ENCODE results near the gene PCSK6.
A peak's percentile ranks its signal among the peaks of the same experiment; 100 is the strongest.

The PCSK6 gene

GRCh38 chr15:101489599-101490407, at the start of gene PCSK6:
Gene PCSK6 (minus strand): TSS chr15:101489707. CDS start chr15:101489670, 37 bp downstream.
- peaks cover 6% of the 10 kb centered on the region for H3K27me3 ChIP-seq (ENCODE audit: low read depth, low read length)
- peak within 1 kb of the TSS in 1 of 2 donors; percentile 48 for H3K4me3 ChIP-seq (ENCODE audit: low read depth in 1 of 2, low read length in 2 of 2)
- H3K4me1 ChIP-seq (ENCODE audit: control insufficient read depth in 1 of 2, insufficient read depth in 2 of 2, low read length in 2 of 2) = peaks cover 0 to 4% of the 10 kb centered on the region in 2 donors
- no peak within 1 kb of the TSS for H3K27ac ChIP-seq (ENCODE audit: low read length)
- H3K9me3 ChIP-seq (ENCODE audit: control insufficient read depth in 1 of 2, low read length in 2 of 2) = no peaks in the 10 kb centered on the region
- H3K36me3 ChIP-seq (ENCODE audit: control insufficient read depth in 1 of 2, insufficient read depth in 2 of 2, low read length in 2 of 2) = no peaks in the 10 kb centered on the region

GRCh38 chr15:101538996-101539395, 49.5 kb upstream of the PCSK6 start:
- H3K4me3 ChIP-seq (ENCODE audit: low read depth in 1 of 2, low read length in 2 of 2) = no peak overlapping the region
- no peaks in the 10 kb centered on the region for H3K9me3 ChIP-seq (ENCODE audit: control insufficient read depth in 1 of 2, low read length in 2 of 2)
- no peaks in the 10 kb centered on the region for H3K27me3 ChIP-seq (ENCODE audit: low read depth, low read length)
- H3K27ac ChIP-seq (ENCODE audit: low read length) = no peak overlapping the region
- H3K36me3 ChIP-seq (ENCODE audit: control insufficient read depth in 1 of 2, insufficient read depth in 2 of 2, low read length in 2 of 2) = no peaks in the 10 kb centered on the region
- no peaks in the 10 kb centered on the region for H3K4me1 ChIP-seq (ENCODE audit: control insufficient read depth in 1 of 2, insufficient read depth in 2 of 2, low read length in 2 of 2)

- no peaks in the 10 kb centered on the region for H3K36me3 ChIP-seq (ENCODE audit: control insufficient read depth in 1 of 2, insufficient read depth in 2 of 2, low read length in 2 of 2)
- H3K27ac ChIP-seq (ENCODE audit: low read length) = no peak overlapping the region
Measured at GRCh38 chr15:101538177-101538576, 48.7 kb upstream of the PCSK6 start.

DNA sequence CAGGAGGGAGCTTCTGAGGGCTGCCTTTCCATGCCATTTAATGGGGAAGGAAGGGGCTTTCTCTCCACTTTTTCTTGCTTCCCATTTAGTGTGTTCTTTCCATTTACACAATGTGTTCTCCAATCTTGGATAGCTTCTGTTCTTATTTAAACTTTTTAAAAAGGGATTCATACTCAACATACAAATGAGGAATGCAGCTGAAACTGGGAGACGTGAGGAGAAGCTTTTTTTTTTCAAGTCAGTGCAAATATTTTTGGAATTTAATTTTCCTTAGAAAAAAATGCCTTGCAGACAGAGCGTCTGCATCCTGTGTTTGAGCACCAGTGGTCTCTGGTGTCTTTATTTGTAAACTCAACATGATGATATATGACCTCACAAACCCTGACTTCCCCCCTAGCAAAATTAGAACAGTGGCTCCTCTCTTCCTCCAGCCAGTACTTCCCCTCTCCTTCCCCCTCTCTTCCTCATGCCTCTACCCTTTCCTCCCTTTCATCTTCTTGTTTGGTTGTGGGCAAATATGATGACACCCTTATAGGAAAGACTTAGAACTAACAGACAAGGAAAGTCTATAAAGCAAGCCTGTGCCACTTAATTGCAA, 48.1 kb upstream of the PCSK6 start:
- Histone ChIP-seq H3K9me3 (ENCODE audit: control insufficient read depth in 1 of 2, low read length in 2 of 2) (no peaks in the 10 kb centered on the region), H3K36me3 (ENCODE audit: control insufficient read depth in 1 of 2, insufficient read depth in 2 of 2, low read length in 2 of 2) (no peaks in the 10 kb centered on the region), H3K27ac (ENCODE audit: low read length) (no peak overlapping the region), H3K27me3 (ENCODE audit: low read depth, low read length) (no peaks in the 10 kb centered on the region), H3K4me3 (ENCODE audit: low read depth in 1 of 2, low read length in 2 of 2) (no peak overlapping the region), H3K4me1 (ENCODE audit: control insufficient read depth in 1 of 2, insufficient read depth in 2 of 2, low read length in 2 of 2) (no peaks in the 10 kb centered on the region)

More at GRCh38 chr15:101538177-101538576, 48.7 kb upstream of the PCSK6 start:
- no peaks in the 10 kb centered on the region for H3K9me3 ChIP-seq (ENCODE audit: control insufficient read depth in 1 of 2, low read length in 2 of 2)
- no peak overlapping the region for H3K4me3 ChIP-seq (ENCODE audit: low read depth in 1 of 2, low read length in 2 of 2)
- no peaks in the 10 kb centered on the region for H3K4me1 ChIP-seq (ENCODE audit: control insufficient read depth in 1 of 2, insufficient read depth in 2 of 2, low read length in 2 of 2)
- no peaks in the 10 kb centered on the region for H3K27me3 ChIP-seq (ENCODE audit: low read depth, low read length)

- H3K27me3 ChIP-seq (ENCODE audit: low read depth, low read length) = no peaks in the 10 kb centered on the region
- H3K36me3 ChIP-seq (ENCODE audit: control insufficient read depth in 1 of 2, insufficient read depth in 2 of 2, low read length in 2 of 2) = no peaks in the 10 kb centered on the region
- H3K4me3 ChIP-seq (ENCODE audit: low read depth in 1 of 2, low read length in 2 of 2) = no peak overlapping the region
- no peaks in the 10 kb centered on the region for H3K4me1 ChIP-seq (ENCODE audit: control insufficient read depth in 1 of 2, insufficient read depth in 2 of 2, low read length in 2 of 2)
- no peaks in the 10 kb centered on the region for H3K9me3 ChIP-seq (ENCODE audit: control insufficient read depth in 1 of 2, low read length in 2 of 2)
- H3K27ac ChIP-seq (ENCODE audit: low read length) = no peak overlapping the region
Measured at GRCh38 chr15:101536875-101537405, 47.4 kb upstream of the PCSK6 start.

GRCh38 chr15:101536166-101536874, 46.8 kb upstream of the PCSK6 start:
- no peaks in the 10 kb centered on the region for H3K27me3 ChIP-seq (ENCODE audit: low read depth, low read length)
- H3K9me3 ChIP-seq (ENCODE audit: control insufficient read depth in 1 of 2, low read length in 2 of 2) = no peaks in the 10 kb centered on the region
- no peaks in the 10 kb centered on the region for H3K36me3 ChIP-seq (ENCODE audit: control insufficient read depth in 1 of 2, insufficient read depth in 2 of 2, low read length in 2 of 2)
- H3K27ac ChIP-seq (ENCODE audit: low read length) = no peak overlapping the region
- no peak overlapping the region for H3K4me3 ChIP-seq (ENCODE audit: low read depth in 1 of 2, low read length in 2 of 2)
- H3K4me1 ChIP-seq (ENCODE audit: control insufficient read depth in 1 of 2, insufficient read depth in 2 of 2, low read length in 2 of 2) = no peaks in the 10 kb centered on the region

- H3K4me3 ChIP-seq (ENCODE audit: low read depth in 1 of 2, low read length in 2 of 2) = no peak overlapping the region
- H3K36me3 ChIP-seq (ENCODE audit: control insufficient read depth in 1 of 2, insufficient read depth in 2 of 2, low read length in 2 of 2) = no peaks in the 10 kb centered on the region
- H3K9me3 ChIP-seq (ENCODE audit: control insufficient read depth in 1 of 2, low read length in 2 of 2) = no peaks in the 10 kb centered on the region
- H3K4me1 ChIP-seq (ENCODE audit: control insufficient read depth in 1 of 2, insufficient read depth in 2 of 2, low read length in 2 of 2) = no peaks in the 10 kb centered on the region
- no peak overlapping the region for H3K27ac ChIP-seq (ENCODE audit: low read length)
- no peaks in the 10 kb centered on the region for H3K27me3 ChIP-seq (ENCODE audit: low read depth, low read length)
Measured at GRCh38 chr15:101535170-101535902, 45.8 kb upstream of the PCSK6 start.

DNA sequence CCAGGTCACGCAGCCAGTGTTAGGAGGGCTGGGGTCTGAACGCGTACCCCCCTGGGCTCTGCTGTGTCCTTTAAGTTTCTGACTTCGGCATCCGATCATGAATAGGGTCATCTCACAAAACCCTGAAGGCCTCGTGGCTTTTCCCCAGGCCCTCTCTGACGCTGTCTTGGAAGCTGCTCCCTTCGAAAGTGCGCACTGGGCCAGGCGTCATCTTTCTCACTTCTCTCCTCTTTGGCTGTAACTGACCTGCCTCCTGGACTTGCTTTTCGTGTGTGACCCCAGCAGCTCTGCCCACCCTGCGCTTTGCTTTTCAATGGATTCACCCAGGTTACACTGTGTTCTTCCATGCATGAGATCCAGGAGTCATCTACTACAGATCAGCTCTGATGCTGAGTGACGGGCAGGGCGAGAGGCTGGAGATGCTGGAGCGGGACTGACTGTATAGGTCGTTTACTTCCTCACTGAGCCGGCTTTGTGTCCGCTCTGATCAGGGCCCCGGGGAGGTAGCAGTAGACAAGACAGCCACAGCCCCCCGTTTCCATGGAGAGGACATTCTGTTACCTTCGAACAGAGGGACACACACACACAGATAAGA, 45.0 kb upstream of the PCSK6 start:
- H3K9me3 ChIP-seq (ENCODE audit: control insufficient read depth in 1 of 2, low read length in 2 of 2) = no peaks in the 10 kb centered on the region
- H3K27me3 ChIP-seq (ENCODE audit: low read depth, low read length) = no peaks in the 10 kb centered on the region
- no peaks in the 10 kb centered on the region for H3K36me3 ChIP-seq (ENCODE audit: control insufficient read depth in 1 of 2, insufficient read depth in 2 of 2, low read length in 2 of 2)
- H3K4me3 ChIP-seq (ENCODE audit: low read depth in 1 of 2, low read length in 2 of 2) = no peak overlapping the region
- H3K4me1 ChIP-seq (ENCODE audit: control insufficient read depth in 1 of 2, insufficient read depth in 2 of 2, low read length in 2 of 2) = no peaks in the 10 kb centered on the region
- H3K27ac ChIP-seq (ENCODE audit: low read length) = no peak overlapping the region

GRCh38 chr15:101533371-101534140, 44.0 kb upstream of the PCSK6 start:
- H3K9me3 ChIP-seq (ENCODE audit: control insufficient read depth in 1 of 2, low read length in 2 of 2) = no peaks in the 10 kb centered on the region

DNA sequence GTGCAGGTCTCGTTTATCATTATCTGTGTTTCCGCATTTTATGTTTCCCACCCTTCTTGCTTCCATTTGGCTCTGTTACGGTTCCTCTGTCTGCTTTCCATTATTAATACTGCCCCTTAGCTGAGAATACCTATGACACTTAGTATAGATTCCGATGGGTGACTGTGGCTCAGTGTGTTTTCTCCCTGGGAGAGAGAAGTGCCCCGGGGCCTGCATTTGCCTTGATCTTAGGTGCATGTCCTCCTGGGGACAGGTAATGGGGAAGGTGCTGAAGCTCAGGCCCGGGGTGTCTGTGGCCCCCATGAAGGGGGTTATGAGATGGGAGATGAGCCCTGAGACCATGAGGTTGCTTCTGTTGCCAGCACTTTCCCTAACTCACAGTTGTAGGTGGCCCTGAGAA, 43.4 kb upstream of the PCSK6 start:
- H3K9me3 ChIP-seq (ENCODE audit: control insufficient read depth in 1 of 2, low read length in 2 of 2) = no peaks in the 10 kb centered on the region
- no peak overlapping the region for H3K27ac ChIP-seq (ENCODE audit: low read length)
- H3K36me3 ChIP-seq (ENCODE audit: control insufficient read depth in 1 of 2, insufficient read depth in 2 of 2, low read length in 2 of 2) = no peaks in the 10 kb centered on the region
- peaks cover 12 to 14% of the 10 kb centered on the region in 2 donors for H3K4me1 ChIP-seq (ENCODE audit: control insufficient read depth in 1 of 2, insufficient read depth in 2 of 2, low read length in 2 of 2)
- no peak overlapping the region for H3K4me3 ChIP-seq (ENCODE audit: low read depth in 1 of 2, low read length in 2 of 2)
- H3K27me3 ChIP-seq (ENCODE audit: low read depth, low read length) = no peaks in the 10 kb centered on the region

More at GRCh38 chr15:101533371-101534140, 44.0 kb upstream of the PCSK6 start:
- H3K4me3 ChIP-seq (ENCODE audit: low read depth in 1 of 2, low read length in 2 of 2) = no peak overlapping the region
- H3K36me3 ChIP-seq (ENCODE audit: control insufficient read depth in 1 of 2, insufficient read depth in 2 of 2, low read length in 2 of 2) = no peaks in the 10 kb centered on the region
- peaks cover 5 to 8% of the 10 kb centered on the region in 2 donors for H3K4me1 ChIP-seq (ENCODE audit: control insufficient read depth in 1 of 2, insufficient read depth in 2 of 2, low read length in 2 of 2)
- no peak overlapping the region for H3K27ac ChIP-seq (ENCODE audit: low read length)
- H3K27me3 ChIP-seq (ENCODE audit: low read depth, low read length) = no peaks in the 10 kb centered on the region

Data from muscle layer of duodenum (tissue), 2 donors.